Raji (cell line): ENCODE data around the gene SLC12A1.
A peak's percentile ranks its signal among the peaks of the same experiment; 100 is the strongest.

ENCODE experiments used
- POLR2A ChIP-seq: IDR thresholded peaks from 2 replicates; pipeline ENCODE4 v1.6.1; 2011; ENCODE audit warnings: low read depth, low read length, control low read depth; ENCODE audit not compliant: insufficient read depth

The SLC12A1 gene

GRCh38 chr15:48323294-48323693 is 117.2 kb downstream of the SLC12A1 start:
- TF ChIP-seq POLR2A: no peak

- no peak for TF ChIP-seq POLR2A
Observed at GRCh38 chr15:48324949-48325348, 118.8 kb downstream of the SLC12A1 start.

- no peak for TF ChIP-seq POLR2A
Observed at GRCh38 chr15:48325400-48325799, 119.3 kb downstream of the SLC12A1 start.

DNA sequence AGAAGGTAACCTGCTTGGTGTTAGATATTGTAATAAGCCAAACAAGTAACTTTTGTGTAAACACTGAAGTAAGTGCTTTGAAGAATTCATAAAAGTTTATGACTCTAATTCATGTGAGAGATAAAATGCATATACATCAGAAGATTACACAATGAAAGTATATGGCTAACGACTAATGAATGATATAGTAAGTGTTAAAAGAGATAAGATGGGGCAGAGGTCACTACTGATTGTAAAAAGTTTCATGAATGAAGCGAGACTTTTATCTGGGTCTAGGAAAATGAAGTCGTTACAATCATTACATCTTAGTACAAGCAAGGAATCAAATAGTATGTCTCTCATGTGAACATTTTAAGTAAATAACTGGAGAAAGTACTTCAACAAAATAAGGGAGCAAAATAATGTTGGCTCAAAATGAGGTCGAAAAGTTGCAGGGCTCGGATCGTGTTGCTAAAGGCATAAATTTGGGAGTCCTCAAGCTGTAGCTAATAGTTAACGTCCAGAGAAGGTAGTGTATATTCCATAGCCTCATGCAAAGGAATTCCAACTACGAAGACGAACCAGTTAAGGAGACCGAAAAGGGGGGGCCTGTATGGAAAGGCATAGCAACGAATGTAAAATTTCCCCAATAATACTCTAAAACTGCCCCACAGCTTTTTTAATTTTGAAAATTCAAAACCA is 124.1 kb downstream of the SLC12A1 start:
- no peak for TF ChIP-seq POLR2A

GRCh38 chr15:48330855-48331795 is 125.0 kb downstream of the SLC12A1 start, which contains the start of gene DUT:
Gene DUT (plus strand): TSS chr15:48331429. CDS start chr15:48331516, 87 bp downstream.
- TF ChIP-seq POLR2A: peak; percentile 86

GRCh38 chr15:48331796-48332641 is 125.9 kb downstream of the SLC12A1 start:
- TF ChIP-seq POLR2A: peak; percentile 74

- TF ChIP-seq POLR2A: no peak
Observed at GRCh38 chr15:48332642-48333034, 126.5 kb downstream of the SLC12A1 start.

- TF ChIP-seq POLR2A: no peak
Observed at GRCh38 chr15:48333540-48333939, 127.4 kb downstream of the SLC12A1 start.

DNA sequence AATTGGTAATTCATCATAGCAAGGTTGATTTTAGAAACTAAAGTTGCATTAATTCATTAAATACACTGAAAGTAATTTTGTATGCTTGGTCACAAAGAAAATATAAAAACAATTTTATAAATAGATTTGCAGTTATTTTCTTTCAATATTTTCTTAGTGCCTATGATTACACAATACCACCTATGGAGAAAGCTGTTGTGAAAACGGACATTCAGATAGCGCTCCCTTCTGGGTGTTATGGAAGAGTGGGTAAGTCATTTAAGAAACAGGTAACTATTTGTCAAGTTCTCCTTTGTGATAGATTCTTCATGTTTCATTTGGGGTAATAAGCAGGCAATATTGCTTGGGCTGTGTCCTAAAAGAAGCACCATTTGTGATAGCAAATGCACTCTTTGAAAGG is 128.2 kb downstream of the SLC12A1 start:
- no peak for TF ChIP-seq POLR2A

GRCh38 chr15:48336940-48337339 is 130.8 kb downstream of the SLC12A1 start:
- TF ChIP-seq POLR2A: no peak

GRCh38 chr15:48337607-48338006 is 131.5 kb downstream of the SLC12A1 start:
- TF ChIP-seq POLR2A: no peak

GRCh38 chr15:48340111-48340510 is 134.0 kb downstream of the SLC12A1 start:
- no peak for TF ChIP-seq POLR2A

GRCh38 chr15:48343865-48344264 is 137.8 kb downstream of the SLC12A1 start:
- TF ChIP-seq POLR2A: no peak

DNA sequence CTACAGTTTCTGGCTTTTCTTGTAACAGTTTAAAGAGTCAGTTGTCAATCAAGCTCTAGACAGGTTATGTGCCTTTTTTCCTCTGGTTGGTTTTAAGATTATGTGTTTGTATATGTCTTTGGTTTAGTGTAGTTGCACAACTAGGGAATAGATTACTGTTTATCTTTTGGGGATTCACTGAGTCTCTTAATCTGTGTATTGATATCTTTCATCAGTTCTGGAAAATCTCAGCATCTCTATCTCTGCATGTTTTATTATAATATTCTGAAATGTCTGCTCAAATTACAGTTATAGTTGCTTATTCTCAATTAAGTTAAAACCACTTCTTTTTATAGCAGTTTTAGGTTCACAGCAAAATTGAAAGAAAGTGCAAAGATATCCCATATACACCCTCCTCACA is 139.4 kb downstream of the SLC12A1 start:
- TF ChIP-seq POLR2A: no peak

GRCh38 chr15:48352474-48353072 is 146.5 kb downstream of the SLC12A1 start:
- no peak for TF ChIP-seq POLR2A
